Measurements from ENCODE around the gene C11orf54.
"Not testable (repeated sequence)": the region's sequence is repeated elsewhere in the genome, so short reads cannot be mapped to it uniquely, and the experiment has no call there.

C11orf54 gene

DNA sequence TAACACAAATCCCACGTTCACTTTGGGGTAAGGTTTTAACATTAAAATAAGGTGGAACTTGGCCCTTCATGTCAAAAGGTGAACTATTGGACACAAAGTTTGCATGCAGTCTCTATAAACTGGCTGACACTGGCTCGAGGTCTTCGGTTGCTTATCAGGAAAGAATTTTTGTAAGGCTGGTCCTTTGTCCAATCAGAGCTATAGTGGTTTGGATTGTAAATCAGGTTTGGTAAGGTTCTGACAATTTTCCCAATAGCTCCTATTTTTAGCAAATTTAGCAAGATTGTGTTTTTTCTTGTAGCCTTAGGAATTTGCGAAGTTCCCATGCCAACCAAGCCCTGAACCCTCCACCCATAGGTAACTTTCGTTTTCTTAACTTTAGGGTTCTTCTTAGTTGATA, 25.0 kb downstream of the C11orf54 start:
- no peak for DNase-seq (ENCODE audit: low read depth in 3 of 3)

DNA sequence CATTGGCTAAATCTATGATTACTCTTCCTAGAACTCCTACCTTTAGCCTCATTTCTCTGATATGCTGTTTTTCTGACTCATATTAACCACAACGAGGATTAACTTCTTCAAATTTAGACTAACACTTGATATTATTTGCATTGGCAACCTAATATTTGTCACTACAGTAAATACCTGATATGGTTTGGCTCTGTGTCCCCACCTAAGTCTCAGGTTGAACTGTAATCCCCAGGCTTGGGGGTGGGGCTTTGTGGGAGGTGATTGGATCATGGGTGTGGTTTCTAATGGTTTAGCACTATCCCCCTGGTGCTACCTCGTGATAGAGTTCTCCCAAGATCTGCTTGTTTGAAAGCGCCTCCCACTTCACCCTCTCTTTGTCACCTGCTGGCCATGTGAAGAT, 25.5 kb downstream of the C11orf54 start:
- no peak for DNase-seq (ENCODE audit: low read depth in 3 of 3)

DNA sequence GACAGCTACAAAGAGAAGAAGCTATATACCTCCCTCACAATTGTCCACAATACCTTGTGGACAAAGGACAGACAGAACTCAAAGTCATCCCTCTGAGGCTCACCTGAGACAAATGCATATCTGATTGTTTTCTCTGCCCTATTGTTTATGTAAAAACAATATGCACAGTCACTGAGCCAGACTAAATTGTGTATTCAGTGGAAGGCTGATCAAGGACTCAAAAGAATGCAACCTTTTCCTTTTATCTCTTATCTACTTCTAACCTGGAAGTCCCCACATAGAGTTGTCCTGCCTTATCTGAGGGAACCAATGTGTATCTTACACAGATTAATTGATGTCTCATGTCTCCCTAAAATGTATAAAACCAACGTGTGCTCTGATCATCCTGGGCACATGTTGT, 28.7 kb downstream of the C11orf54 start:
- DNase-seq (ENCODE audit: low read depth in 3 of 3) = no peak

DNA sequence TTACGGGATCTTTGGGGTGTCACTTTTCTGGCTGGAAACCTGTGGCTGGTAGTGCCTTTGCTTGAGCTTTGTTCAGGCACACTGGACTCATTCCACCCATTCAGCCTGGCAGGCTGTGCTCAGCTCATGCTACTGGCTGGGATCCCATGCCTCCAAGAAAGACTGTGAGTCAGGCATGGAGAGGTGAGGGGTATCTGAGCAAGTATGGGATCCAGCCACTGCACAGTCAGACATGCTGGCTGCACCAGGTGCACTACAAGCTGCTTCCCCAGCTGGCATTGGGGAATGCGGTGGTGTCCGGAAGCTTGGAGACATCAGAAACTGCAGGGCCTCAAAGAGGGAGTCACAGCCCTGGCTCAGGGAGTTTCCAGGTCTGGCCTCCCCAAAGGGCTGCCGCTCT, 30.7 kb downstream of the C11orf54 start:
- DNase-seq (ENCODE audit: low read depth in 3 of 3) = no peak

DNA sequence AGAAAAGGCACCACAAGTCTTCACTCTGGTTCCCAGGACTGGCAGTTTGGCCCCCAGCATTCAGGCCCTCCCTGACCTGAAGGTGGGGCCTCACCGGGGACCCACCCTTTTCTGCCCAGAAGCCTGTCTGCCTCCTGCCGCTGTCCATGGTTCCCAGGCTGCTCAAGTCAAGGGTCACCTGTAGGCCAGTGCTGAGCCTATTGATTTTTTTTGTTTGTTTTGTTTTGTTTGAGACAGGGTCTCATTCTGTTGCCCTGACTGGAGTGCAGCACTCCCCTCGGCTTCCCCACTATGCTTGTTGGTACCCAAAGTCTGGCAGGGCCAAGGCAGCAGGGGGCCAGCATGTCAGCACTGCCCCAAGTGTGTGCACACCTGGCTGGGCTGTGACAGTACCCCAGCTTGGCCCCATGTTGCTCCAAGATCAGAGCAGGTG, 31.6 kb downstream of the C11orf54 start:
- DNase-seq (ENCODE audit: low read depth in 3 of 3) = no peak

DNA sequence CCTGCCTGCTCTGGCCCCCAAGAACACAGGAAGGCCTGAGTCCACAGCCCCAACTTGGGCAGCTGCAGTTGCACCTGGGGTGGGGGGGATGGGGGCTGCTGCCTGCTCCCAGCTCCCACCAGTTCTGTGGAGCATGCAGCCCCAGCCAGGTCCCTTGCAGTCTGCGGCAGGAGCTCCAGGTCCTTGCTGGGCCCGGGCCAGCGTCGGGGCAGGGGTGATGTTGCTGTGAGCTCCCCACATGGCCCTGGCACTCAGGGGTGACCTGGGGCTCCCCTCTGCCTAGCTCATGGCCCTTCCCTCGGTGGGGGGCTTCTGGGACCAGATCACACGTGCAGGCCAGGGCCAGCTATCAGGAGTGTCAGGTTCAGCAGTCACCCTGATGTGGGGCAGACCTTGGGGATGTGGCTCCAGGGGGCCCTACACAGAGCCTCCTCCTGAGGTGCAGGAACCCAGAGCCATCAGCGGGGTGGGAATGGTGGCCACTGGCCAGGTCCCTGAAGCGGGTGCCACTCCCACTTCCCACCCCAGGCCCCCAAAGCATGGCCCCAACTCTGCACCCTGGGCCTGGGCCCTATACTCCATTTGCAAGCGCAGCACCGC, 32.2 kb downstream of the C11orf54 start:
- no peak for DNase-seq (ENCODE audit: low read depth in 3 of 3)

DNA sequence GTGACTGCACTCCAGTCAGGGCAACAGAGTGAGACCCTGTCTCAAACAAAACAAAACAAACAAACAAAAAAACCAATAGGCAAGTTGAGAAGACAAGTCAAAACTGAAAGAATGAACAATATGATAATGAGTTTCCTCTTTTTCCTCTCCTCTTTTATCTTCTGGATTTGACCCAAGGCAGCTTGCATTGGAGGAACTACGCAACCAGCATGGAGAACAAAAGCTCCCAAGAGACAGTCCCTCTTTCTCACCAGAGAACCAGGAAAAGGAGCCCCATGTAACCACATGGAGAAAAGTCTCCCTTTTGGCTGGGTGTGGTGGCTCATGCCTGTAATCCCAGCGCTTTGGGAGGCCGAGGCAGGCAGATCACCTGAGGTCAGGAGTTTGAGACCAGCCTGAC, 33.1 kb downstream of the C11orf54 start:
- DNase-seq (ENCODE audit: low read depth in 3 of 3) = not testable (repeated sequence)

DNA sequence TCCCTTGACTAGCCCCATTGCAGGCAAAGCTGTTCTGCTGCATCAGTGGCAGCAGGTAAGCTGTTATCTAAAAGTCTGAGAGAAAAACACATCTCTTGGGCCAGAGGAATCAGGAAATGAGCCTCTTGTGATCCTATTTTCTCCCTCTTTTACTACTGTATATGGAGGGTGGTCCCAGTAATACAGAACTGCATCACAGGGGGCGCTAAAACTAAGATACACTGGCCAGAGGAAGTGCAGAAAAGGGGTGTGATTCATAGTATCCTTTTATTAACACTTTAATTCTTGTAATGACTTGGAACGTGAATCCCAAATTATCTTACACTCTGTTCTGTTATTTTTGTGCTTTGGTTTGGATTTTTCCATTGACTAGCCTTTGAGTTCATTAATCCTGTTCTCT, 33.8 kb downstream of the C11orf54 start:
- peak in 1 of 3 experiments; percentile 5 for DNase-seq (ENCODE audit: low read depth in 3 of 3)

DNA sequence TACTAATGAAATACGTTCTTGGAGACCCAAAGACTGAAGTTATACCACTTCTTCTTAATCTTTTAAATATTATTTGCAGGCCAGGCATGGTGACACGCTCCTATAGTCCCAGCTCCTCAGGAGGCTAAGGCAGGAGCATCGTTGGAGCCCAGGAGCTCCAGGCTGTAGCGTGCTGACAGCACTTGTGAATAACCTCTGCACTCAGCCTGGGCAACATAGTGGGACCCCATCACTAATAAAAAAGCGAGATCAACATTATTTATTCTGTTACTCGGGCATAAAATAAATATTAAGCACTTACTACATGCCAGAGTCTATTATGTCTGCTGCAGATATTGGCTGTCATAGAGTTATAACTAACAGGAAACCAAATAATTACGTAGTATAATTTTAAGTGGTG, 41.9 kb downstream of the C11orf54 start:
- DNase-seq (ENCODE audit: low read depth in 3 of 3) = no peak

DNA sequence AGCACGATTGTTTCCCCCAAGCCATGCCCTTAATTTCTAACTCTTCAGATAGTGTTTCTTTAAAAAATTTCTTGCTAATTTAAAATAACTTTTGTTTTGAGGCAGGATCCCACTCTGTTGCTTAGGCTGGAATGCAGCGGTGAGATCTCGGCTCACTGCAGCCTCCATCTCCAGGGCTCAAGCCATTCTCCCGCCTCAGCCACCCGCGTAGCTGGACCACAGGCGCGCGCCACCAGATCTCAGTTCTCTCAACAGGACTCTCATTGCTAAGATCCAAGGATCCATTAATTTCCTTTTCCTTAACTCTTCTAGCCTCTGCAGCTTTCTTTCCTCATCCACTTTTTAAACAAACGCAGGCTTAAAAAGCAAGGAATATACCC, 42.3 kb downstream of the C11orf54 start:
- no peak for DNase-seq (ENCODE audit: low read depth in 3 of 3)

DNA sequence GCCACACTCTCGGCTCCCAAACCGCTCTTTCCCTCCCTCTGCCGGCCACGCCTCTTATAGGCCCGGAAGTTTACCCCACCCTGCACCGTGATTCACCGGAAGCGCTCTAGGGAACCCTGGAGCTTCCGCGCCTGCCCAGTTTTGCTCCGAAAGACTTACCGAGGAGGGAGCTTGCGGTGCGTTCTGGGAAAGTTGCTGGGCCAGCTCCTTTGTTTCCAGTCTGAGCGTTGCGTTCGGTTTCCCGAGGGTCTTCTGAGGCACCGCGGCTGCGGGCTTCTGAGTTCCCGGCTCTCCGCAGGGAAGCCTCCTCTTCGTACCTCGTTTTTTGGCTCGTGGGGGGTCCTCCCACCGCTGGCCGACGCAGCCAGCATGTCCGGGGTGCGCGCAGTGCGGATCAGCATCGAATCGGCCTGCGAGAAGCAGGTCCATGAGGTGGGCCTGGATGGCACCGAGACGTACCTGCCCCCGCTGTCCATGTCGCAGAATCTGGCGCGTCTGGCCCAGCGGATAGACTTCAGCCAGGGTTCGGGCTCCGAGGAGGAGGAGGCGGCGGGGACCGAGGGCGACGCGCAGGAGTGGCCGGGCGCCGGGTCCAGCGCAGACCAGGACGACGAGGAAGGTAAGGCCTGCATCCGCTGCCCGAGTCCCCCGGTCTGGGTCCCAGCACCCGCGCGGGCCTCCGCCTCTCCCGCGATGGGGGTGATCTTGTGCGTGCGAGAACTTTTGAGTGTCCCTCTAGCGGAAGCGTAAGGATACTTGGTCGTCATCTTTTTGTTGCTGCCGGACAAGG, 42.9 kb downstream of the C11orf54 start, which contains the start of gene MED17:
Gene MED17, plus strand, starts transcription at position 138 of the 790 bp plus-strand sequence. Its CDS starts 232 bp downstream, at position 370.
- DNase-seq (ENCODE audit: low read depth in 3 of 3) = peak; percentile 85 to 89 (median 88)

DNA sequence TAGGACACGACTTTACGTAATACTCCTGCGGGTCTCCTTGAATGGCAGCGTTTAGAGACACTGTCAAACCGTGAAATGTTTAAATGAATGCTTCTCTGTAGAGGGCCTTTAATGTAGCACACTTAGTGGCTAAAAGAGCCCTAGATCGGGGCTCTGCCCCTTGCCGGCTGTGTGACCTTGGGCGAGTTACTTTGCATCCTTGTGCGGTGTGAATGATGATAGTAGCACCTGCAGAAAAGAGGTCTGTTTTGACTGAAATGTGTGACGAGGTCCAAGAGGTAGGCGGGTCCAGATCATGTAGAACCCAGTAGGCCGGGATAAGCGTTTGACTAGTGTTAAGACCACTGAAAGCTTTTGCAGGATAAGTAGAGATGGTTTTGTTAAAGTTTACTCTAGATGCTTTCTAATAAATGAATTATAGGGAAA, 43.5 kb downstream of the C11orf54 start:
- DNase-seq (ENCODE audit: low read depth in 3 of 3) = peak in 2 of 3 experiments; percentile 2 to 5

DNA sequence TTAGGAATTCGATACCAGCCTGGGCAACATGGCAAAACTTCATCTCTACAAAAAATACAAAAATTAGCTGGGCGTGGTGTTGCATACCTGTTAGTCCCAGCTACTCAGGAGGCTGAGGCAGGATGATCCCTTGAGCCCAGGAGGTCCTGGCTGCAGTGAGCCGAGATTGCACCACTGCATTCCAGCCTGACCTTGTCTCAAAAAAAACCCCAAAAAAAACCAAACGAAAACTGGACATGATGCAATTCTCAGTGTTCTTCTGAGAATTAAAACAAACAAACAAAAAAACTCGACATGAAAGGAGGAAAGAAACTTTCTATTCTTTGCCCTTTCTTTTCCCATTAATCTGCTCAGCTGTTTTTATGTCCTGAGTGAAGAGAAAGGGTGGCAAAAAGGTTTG, 50.0 kb downstream of the C11orf54 start:
- DNase-seq (ENCODE audit: low read depth in 3 of 3) = no peak

DNA sequence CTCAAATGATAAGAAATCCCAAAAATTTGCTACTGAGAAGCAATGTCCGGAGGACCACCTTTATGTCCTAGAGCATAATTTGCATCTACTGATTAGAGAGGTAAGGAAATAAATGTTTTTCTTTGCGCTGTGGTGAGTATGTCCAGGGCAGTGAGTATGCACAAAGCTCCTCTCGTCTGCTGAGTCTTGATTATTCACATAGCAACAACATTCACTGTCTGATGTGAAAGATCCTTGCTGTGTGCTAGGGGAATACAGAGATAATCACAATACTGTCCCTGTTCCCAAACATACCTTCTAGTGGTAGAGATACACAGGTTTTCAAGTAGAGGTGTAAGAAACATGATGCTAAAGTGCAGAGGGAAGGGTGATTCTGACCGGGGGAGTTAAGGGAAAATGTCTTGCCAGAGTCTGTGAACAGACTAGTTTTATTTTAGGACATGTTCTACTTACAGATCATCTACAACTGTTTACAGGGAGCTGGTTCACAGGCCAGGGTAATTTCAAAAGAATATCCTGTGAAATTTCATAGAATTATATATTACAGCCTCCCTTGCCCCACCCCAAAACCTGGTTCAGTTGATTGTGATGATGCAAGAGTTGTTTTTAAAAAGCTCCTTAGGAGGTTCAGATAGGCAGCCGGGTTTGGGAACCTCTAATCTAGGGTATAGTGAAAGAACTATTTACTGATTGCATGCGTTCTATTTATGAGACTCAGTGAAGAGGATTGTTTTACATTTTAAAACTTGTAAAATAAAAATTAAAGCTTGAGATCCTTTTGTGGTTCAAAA, 55.2 kb downstream of the C11orf54 start:
- DNase-seq (ENCODE audit: low read depth in 3 of 3) = no peak

DNA sequence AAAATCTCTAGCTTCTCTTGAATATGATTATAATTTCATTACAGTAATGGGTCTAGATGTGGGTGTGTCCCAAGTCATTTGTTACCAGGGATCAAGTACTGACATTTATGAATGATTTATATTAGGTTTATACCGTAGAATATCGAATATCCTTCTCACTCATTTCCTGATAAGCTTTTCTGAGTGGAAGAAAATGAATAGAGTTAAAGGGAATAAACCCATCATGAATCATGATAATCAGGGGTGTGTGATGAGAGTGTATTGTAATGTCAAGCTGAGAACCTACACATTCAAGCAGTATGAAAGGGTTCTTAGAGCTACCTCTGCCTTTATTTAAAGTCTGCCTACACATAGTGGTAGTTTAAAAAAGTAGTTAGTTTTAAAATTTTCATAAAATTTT, 59.9 kb downstream of the C11orf54 start:
- DNase-seq (ENCODE audit: low read depth in 3 of 3) = no peak

DNA sequence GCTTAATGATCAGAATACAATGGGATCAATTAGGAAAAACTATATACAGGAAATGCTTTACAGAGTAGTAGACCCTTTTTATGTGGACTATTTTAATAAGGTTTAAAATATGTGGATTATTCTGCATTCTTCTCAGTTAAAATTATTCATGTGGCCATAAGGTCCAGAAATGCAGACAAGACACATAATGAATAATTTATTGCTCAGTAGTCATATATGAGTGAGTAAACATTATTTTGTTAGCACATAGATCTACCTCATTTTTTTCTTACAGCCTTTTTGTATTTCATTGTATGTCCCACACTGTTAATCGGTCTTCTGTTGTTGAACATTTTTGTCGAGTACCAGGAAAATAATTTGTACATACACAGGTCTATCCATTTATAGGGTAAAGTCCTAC, 63.4 kb downstream of the C11orf54 start:
- no peak for DNase-seq (ENCODE audit: low read depth in 3 of 3)

DNA sequence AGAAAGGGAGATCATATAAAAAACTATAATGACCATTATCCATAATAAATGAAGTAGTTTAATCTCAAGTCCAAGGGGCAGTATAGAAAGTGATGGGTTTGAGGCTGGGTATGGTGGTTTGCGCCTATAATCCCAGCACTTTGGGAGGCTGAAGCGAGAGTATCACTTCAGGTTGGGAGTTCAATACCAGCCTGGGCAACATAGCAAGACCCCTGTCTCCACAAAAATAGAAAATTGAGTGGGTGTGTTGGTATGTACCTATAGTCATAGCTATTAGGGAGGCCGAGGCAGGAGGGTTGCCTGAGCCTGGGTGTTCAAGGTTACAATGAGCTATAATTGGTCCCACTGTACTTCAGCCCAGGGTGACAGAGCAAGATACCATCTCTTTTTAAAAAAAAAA, 66.5 kb downstream of the C11orf54 start:
- no peak for DNase-seq (ENCODE audit: low read depth in 3 of 3)

DNA sequence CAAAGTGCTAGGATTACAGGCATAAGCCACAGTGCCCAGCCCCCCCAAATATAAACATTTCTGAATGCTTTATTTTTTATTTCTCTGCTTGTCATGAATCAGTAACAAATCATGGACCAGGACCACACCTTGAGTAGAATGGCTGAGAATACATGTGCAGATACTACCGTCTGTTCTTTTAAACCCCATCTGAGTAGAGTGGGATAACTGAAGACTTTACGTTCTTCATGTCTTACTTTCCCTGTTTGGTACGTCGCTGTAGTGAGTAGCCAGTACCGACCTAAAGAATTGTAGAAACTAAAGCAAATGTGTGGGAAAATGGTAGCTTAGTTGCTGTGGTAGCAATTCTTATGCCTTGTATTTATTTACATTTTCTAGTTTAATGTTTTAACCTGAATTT, 72.5 kb downstream of the C11orf54 start:
- DNase-seq (ENCODE audit: low read depth in 3 of 3) = no peak

All from stimulated activated CD4-positive, alpha-beta T cell treated with anti-CD3 and anti-CD28 coated beads, TNF-alpha, amount 100 ng/mL, for 24 hours (primary cell).